Measurements from ENCODE around the gene TUBGCP6. TPM values are rescaled to one million over a fixed set of nuclear protein-coding genes. Genes with fewer than 3 reads are reported as not detected.
A peak's percentile ranks its signal among the peaks of the same experiment; 100 is the strongest.

Gene TUBGCP6
- total and polyA plus RNA-seq, 8 donors, result 37.8 to 112 (median 50.2) TPM

DNA sequence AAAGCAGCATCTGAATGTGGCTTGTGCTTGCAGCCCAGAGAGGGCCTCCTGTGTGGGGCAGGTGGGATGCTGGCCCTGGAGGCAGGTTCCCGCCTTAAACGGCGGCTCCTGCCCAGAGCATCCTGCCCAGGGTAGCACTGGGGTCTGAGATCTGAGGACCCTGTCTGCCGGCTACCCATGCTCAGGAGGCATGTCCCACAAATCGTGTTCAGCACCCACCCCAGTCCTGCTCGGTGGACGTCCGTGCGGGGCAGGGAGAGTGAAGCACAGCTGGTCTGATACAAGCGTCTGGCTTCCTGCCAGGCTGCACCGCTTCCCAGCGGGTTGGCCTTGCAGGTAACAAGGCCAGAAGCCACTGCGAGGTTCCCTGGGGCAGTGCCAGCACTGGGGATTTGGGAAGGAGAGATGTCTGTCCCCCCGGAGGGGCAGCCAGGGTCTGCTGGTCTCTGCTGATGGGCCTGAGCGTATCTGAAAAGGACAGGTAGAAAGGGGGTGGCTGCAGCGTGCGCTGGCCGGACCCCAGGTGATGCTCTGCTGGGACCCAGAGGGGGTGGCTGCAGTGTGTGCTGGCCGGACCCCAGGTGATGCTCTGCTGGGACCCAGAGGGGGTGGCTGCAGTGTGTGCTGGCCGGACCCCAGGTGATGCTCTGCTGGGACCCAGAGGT is 55.5 kb downstream of the TUBGCP6 start:
- H3K9me3 ChIP-seq, result no peaks in the 10 kb centered on the region
- intact Hi-C loops (cut with DNase I; ENCODE audit: low total_unique reads), result no loop called here
- H3K4me1 ChIP-seq, result peaks cover 59 to 86% (median 84%) of the 10 kb centered on the region in 4 donors
- DNase-seq, result peak; percentile 68 to 73
- H3K27ac ChIP-seq, result peak overlapping the region; percentile 82 to 93 (median 89)
- no peaks in the 10 kb centered on the region for H3K27me3 ChIP-seq
- TF ChIP-seq POLR2A (IDR thresholded peaks at IDR 0.05) (no peak), EP300 (IDR thresholded peaks at IDR 0.05) (no peak), POLR2AphosphoS5 (IDR thresholded peaks at IDR 0.05) (no peak)
- TF ChIP-seq, protein P1, sequence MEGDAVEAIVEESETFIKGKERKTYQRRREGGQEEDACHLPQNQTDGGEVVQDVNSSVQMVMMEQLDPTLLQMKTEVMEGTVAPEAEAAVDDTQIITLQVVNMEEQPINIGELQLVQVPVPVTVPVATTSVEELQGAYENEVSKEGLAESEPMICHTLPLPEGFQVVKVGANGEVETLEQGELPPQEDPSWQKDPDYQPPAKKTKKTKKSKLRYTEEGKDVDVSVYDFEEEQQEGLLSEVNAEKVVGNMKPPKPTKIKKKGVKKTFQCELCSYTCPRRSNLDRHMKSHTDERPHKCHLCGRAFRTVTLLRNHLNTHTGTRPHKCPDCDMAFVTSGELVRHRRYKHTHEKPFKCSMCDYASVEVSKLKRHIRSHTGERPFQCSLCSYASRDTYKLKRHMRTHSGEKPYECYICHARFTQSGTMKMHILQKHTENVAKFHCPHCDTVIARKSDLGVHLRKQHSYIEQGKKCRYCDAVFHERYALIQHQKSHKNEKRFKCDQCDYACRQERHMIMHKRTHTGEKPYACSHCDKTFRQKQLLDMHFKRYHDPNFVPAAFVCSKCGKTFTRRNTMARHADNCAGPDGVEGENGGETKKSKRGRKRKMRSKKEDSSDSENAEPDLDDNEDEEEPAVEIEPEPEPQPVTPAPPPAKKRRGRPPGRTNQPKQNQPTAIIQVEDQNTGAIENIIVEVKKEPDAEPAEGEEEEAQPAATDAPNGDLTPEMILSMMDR (IDR thresholded peaks at IDR 0.05), result no peak
- H3K4me3 ChIP-seq, result peak overlapping the region in 1 of 4 donors; percentile 30
- peaks cover 8 to 17% (median 14%) of the 10 kb centered on the region in 4 donors for H3K36me3 ChIP-seq
- WGBS, 5 donors, result 45 to 66% (median 56%) methylated on average over 13 to 20 of the region's 20 CpGs

- WGBS, 5 donors, result 95 to 100% (median 96%) methylated on average over 8 to 11 of the region's 11 CpGs
- intact Hi-C loops (cut with DNase I; ENCODE audit: low total_unique reads), result no loop called here
- peak overlapping the region in 2 of 5 donors; percentile 85 to 89 for H3K27ac ChIP-seq
These were observed 56.5 kb downstream of the TUBGCP6 start for GRCh38 chr22:50188356-50188755.

GRCh38 chr22:50186761-50187523 is 57.9 kb downstream of the TUBGCP6 start:
- Histone ChIP-seq H3K27me3 (no peaks in the 10 kb centered on the region), H3K9me3 (no peaks in the 10 kb centered on the region), H3K36me3 (peaks cover 0 to 5% (median 0%) of the 10 kb centered on the region in 4 donors), H3K4me3 (peak overlapping the region; percentile 72 to 90 (median 74)), H3K27ac (peak overlapping the region; percentile 71 to 89 (median 85)), H3K4me1 (peaks cover 56 to 92% (median 90%) of the 10 kb centered on the region in 4 donors)
- peak in 1 of 2 donors; percentile 51 for DNase-seq
- TF ChIP-seq, protein P1 (IDR thresholded peaks at IDR 0.05), result no peak
- TF ChIP-seq POLR2A (IDR thresholded peaks at IDR 0.05), result no peak
- intact Hi-C loops (cut with DNase I; ENCODE audit: low total_unique reads), result no loop called here
- 18 to 40% (median 25%) methylated on average over 14 to 26 of the region's 26 CpGs for WGBS, 5 donors

More at GRCh38 chr22:50188356-50188755, 56.5 kb downstream of the TUBGCP6 start:
- H3K9me3 ChIP-seq, result no peaks in the 10 kb centered on the region
- H3K4me1 ChIP-seq, result peaks cover 67 to 94% (median 93%) of the 10 kb centered on the region in 4 donors
- H3K4me3 ChIP-seq, result no peak overlapping the region
- DNase-seq, result no peak
- H3K36me3 ChIP-seq, result peaks cover 0 to 7% (median 4%) of the 10 kb centered on the region in 4 donors
- TF ChIP-seq, protein P1 (IDR thresholded peaks at IDR 0.05), result no peak
- TF ChIP-seq POLR2AphosphoS5 (IDR thresholded peaks at IDR 0.05) (no peak), EP300 (IDR thresholded peaks at IDR 0.05) (no peak), POLR2A (IDR thresholded peaks at IDR 0.05) (no peak)
- H3K27me3 ChIP-seq, result no peaks in the 10 kb centered on the region

DNA sequence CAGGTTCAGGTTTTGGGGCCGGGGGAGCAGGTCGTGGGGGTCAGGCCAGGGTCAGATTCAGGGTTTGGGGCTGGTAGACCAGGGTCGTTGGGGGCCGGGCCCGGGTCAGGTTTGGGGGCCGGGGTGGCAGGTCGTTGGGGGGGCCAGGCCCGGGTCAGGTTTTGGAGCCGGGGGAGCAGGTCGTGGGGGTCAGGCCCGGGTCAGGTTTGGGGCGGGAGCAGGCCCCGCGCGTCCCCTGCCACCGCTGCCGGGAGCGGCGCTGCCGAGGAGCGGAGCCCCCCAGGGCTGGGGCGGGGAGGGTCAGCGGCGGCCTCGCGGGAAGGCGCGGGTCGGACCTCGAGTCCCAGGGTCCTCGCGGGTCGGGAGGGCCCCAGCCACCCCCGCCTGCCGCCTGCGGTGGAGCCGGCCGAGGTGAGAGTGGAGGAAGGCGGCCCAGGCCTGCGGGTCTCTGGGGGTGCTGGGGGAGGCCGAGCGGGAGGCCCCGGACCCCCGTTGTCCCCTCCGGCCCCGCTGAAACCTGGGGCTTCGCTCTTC is 58.6 kb downstream of the TUBGCP6 start:
- TF ChIP-seq, protein P1 (IDR thresholded peaks at IDR 0.05), result no peak
- no peak for TF ChIP-seq POLR2AphosphoS5 (IDR thresholded peaks at IDR 0.05)
- TF ChIP-seq POLR2A (IDR thresholded peaks at IDR 0.05), result no peak
- TF ChIP-seq EP300 (IDR thresholded peaks at IDR 0.05), result no peak
- H3K27me3 ChIP-seq, result no peaks in the 10 kb centered on the region
- peaks cover 49 to 85% (median 83%) of the 10 kb centered on the region in 4 donors for H3K4me1 ChIP-seq
- peak overlapping the region; percentile 72 to 90 (median 74) for H3K4me3 ChIP-seq
- no peaks in the 10 kb centered on the region for H3K9me3 ChIP-seq
- DNase-seq, result no peak
- peaks cover 0 to 5% (median 0%) of the 10 kb centered on the region in 4 donors for H3K36me3 ChIP-seq
- H3K27ac ChIP-seq, result peak overlapping the region; percentile 71 to 89 (median 85)
- 0 to 2% (median 1%) methylated on average over 20 to 47 of the region's 47 CpGs for WGBS, 5 donors
- intact Hi-C loops (cut with DNase I; ENCODE audit: low total_unique reads), result no loop called here

All from stomach (tissue), 9 donors.